Frontal cortex (tissue), 4 donors: ENCODE data around the gene MYCBP. TPM values are rescaled to one million over a fixed set of nuclear protein-coding genes. Genes with fewer than 3 reads are reported as not detected.
"Not testable (repeated sequence)": the region's sequence is repeated elsewhere in the genome, so short reads cannot be mapped to it uniquely, and the experiment has no call there.

Source experiments
- DNase-seq, 2 donors: peaks; one replicate each; pipeline ENCODE4 v3.0.0; 2012; ENCODE audit warnings: low spot score in 2 of 2
- FAIRE-seq: peaks from 2 replicates; lab custom pipeline; 2012; peaks lifted over from hg19 to GRCh38; lab: Jason Lieb, UNC
- total RNA-seq: library from RNA; depleted of rRNA; stranded (reverse); fragments of >200 nt; gene quantifications from one replicate; pipeline ENCODE4 v1.2.3, GENCODE V29; 2014
- donor health status: control.
- donor health status: control.
- donor health status: control.

The MYCBP gene
- total RNA-seq, 1 donor from 2014 or later, result 1.6 TPM

DNA sequence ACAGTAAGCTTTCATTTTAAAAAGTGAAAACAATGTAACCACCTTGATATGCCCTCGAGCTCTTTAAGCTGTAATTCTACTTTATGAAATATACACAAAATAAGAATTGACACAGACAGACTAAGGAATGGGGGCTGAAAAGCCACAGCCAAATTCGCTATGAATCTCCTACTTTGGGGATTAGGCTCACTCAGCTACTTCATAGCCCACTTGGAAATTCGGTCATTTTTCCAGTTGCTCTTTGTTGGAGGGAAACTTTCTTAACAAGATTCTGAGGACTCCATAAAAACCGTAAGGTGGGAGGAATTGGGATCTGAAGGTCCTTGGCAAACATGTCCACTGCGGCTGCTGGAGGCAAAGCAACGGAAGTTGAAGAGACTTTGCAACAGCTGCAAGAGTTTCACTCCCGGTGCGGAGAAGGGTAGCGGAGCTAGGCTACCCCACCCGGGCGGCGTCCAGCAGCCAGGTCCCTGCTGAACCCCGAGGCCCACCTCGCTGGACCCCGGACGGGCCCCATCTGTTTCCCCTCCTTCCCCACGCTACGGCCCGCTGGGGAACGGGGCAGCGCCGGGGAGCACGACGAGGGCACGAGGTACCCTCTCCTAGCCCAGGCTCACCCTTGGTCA lies 634 bp downstream of the MYCBP start:
- peak in 1 of 2 donors; percentile 16 for DNase-seq
- no peak for FAIRE-seq

DNA sequence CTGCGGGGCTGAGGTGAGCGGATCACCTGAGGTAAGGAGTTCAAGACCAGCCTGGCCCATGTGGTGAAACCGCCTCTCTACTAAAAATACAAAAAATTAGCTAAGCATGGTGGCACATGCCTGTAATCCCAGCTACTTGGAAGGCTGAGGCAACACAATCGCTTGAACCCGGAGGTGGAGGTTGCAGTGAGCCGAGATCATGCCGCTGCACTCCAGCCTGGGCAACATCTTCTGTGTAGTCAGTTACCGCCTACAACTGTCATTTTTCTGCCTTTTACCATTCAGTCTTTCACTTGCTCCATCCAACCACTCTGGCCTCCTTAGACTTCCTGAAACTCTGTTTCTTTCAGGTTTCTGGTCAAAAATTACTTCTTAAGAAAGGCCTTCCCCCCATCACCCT lies 2.2 kb downstream of the MYCBP start:
- no peak for FAIRE-seq
- no peak for DNase-seq

DNA sequence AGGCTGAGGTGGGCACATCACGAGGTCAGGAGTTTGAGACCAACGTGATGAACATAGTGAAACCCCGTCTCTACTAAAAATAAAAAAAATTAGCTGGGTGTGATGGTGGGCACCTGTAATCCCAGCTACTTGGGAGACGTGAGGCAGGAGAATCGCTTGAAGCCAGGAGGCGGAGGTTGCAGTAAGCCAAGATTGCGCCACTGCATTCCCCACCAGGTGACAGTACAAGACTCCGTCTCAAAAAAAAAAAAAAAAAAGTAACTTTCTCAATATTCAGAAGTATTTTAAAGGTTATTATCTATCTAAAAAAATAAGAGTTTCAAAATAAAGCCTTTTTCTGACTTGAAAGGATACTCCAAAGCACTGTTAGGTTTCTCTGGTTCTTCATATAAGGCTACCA lies 5.9 kb downstream of the MYCBP start:
- FAIRE-seq (no peak), DNase-seq (no peak)

DNA sequence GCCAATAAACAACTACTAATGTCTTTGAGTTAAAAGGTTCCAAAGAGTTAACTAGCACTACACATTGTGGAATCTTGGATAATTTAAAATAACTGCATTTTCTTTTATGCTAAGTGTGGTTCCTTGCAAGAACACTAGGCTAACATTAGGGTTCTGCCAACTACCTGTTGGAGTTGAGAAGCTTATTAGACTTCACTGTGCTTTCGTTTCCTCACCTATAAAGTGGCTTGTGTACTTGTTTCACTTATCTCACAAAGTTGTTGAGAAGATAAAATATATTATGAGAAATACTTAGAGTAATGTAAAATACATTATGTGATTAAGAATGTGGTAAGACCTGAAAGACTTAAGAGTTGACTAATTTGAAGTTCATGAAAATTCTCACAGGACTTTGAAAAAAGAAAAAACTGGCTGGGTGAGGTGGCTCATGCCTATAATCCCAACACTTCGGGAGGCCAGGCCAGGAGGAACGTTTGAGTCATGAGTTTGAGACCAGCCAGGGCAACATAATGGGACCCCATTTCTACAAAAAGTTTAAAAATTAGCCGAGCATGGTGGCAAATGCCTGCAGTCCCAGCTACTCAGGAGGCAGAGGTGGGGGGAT lies 7.9 kb downstream of the MYCBP start:
- FAIRE-seq, result no peak
- DNase-seq, result no peak

- FAIRE-seq, result no peak
- no peak for DNase-seq
These were observed 12.7 kb downstream of the MYCBP start for GRCh38 chr1:38860454-38860795.

- DNase-seq (peak; percentile 98 to 99), FAIRE-seq (no peak)
These were observed 13.3 kb downstream of the MYCBP start, which contains the start of gene RRAGC for GRCh38 chr1:38859561-38860453. Gene RRAGC, minus strand, starts transcription at chr1:38859772. Its CDS starts 126 bp downstream, at chr1:38859646.

DNA sequence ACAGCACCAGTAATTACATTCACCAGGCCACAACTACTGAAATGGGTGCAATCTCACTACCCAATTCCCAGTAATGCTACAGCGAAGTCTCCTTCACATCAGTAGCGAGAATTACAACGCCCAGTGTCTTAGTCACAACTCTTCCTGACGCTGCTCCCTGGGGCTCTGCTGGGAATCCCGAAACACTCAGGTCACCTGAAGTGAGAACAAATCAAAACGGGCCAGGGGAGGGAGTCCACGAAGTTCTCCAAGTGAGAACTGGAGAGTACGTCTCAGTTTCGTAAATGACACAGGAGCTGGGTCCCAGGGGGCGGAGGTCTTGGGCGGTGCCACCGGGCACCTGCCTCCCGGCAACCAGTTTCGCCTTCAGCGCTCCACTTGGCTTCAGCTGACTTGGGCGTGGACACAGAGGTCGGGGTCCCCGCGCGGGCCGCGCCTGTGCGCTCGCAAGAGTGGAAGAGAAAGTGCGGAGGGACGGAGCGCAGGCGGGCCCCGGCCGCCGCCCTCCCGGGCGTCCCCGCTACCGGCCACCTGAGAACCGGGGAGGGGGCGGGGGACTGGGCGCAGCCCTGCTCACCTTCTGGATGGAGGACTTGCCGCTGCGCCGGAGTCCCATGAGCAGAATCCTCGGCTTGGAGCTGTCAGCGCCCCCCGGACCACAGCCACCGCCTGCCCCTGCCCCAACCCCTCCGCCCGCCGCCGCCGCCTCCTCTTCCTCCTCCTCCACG lies 14.2 kb downstream of the MYCBP start:
- DNase-seq (peak; percentile 46 to 48), FAIRE-seq (no peak)

GRCh38 chr1:38852780-38853179 lies 20.4 kb downstream of the MYCBP start:
- DNase-seq (no peak), FAIRE-seq (no peak)

- FAIRE-seq (no peak), DNase-seq (no peak)
These were observed 25.1 kb downstream of the MYCBP start for GRCh38 chr1:38848071-38848470.

GRCh38 chr1:38846210-38846609 lies 26.9 kb downstream of the MYCBP start:
- no peak for FAIRE-seq

DNA sequence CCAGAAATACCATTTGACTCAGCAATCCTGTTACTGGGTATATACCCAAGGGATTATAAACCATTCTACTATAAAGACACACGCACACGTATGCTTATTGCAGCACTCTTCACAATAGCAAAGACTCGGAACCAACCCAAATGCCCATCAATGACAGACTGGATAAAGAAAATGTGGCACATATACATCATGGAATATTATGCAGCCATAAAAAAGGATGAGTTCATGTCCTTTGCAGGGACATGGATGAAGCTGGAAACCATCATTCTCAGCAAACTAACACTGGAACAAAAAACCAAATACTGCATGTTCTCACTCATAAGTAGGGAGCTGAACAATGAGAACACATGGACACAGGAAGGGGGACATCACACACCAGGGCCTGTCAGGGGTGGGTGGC lies 28.1 kb downstream of the MYCBP start:
- FAIRE-seq, DNase-seq: not testable (repeated sequence)

More at GRCh38 chr1:38846210-38846609, 26.9 kb downstream of the MYCBP start:
- no peak for DNase-seq

GRCh38 chr1:38840281-38840680 lies 32.9 kb downstream of the MYCBP start:
- DNase-seq (no peak), FAIRE-seq (no peak)

GRCh38 chr1:38839363-38839762 lies 33.8 kb downstream of the MYCBP start:
- no peak for DNase-seq
- no peak for FAIRE-seq

- not testable (repeated sequence) for FAIRE-seq, DNase-seq
These were observed 36.8 kb downstream of the MYCBP start for GRCh38 chr1:38836316-38836715.

GRCh38 chr1:38834937-38835827 lies 38.0 kb downstream of the MYCBP start:
- DNase-seq (peak in 1 of 2 donors; percentile 58), FAIRE-seq (peak; percentile 37)

DNA sequence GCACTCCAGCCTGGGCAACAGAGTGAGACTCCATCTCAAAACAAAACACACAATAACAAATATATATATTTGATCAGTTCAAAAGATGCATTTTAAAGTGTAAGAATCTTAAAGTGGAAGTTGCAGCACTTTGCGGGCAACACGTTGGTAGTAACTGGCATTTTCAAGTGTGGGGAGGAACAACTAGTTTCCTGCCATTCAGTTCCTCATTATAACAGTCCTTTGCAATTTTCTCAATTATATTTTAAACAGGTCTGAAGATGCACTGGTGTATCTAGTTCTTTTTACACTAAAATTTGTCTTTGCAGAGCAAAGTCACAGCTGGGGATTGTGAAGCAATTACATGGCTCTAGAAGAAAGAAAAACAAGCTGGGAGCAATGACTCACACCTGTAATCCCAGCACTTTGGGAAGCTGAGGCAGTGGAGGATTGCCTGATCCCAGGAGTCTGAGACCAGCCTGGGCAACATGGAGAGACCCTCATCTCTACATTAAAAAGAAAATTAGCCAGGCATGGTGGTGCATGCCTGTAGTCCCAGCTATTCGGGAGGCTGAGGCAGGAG lies 38.8 kb downstream of the MYCBP start:
- FAIRE-seq, result no peak
- DNase-seq, result no peak

DNA sequence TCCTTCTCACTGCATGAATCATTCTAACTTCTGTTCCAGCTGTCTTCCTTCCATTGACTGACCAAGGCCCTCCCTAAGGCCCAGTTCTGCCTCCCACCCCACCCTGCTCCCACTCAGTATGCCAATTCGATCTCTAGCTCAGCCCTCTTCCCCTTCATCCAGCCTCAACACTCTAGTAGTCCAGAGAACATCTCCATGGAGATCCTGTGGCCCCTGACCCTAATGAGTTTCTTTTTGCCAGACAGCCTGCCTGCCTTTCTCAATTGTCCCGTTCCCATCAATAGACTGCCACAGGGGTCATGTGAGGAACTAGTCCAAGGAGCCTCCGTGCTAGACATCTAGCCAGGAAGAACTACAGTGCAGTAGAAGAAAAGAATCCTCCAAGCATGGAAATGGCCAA lies 40.0 kb downstream of the MYCBP start:
- FAIRE-seq, result no peak
- DNase-seq, result no peak

- no peak for FAIRE-seq
- no peak for DNase-seq
These were observed 40.8 kb downstream of the MYCBP start for GRCh38 chr1:38832370-38832734.
